GM21717 (cell line): ENCODE data around the gene ASXL1.

ENCODE experiments used
- ATAC-seq: cut with Tn5 transposase; IDR thresholded peaks from one replicate; pipeline ENCODE4 v1.9.1; 2021; ENCODE audit warnings: mild to moderate bottlenecking, moderate library complexity; ENCODE audit not compliant: unreplicated experiment

Gene ASXL1

GRCh38 chr20:32477594-32478512 lies 119.7 kb downstream of the ASXL1 start:
- no peak for ATAC-seq

- no peak for ATAC-seq
Measured at GRCh38 chr20:32478576-32478975, 120.4 kb downstream of the ASXL1 start.

GRCh38 chr20:32479012-32479411 lies 120.9 kb downstream of the ASXL1 start:
- no peak for ATAC-seq

GRCh38 chr20:32479697-32480171 lies 121.6 kb downstream of the ASXL1 start:
- no peak for ATAC-seq

GRCh38 chr20:32480371-32481241 lies 122.5 kb downstream of the ASXL1 start:
- no peak for ATAC-seq

GRCh38 chr20:32481311-32482142 lies 123.4 kb downstream of the ASXL1 start:
- no peak for ATAC-seq

GRCh38 chr20:32482143-32482441 lies 124.0 kb downstream of the ASXL1 start:
- no peak for ATAC-seq

GRCh38 chr20:32482442-32483261 lies 124.5 kb downstream of the ASXL1 start:
- no peak for ATAC-seq

GRCh38 chr20:32483351-32484224 lies 125.5 kb downstream of the ASXL1 start:
- no peak for ATAC-seq

- no peak for ATAC-seq
Measured at GRCh38 chr20:32484225-32484957, 126.3 kb downstream of the ASXL1 start.

GRCh38 chr20:32484958-32485769 lies 127.0 kb downstream of the ASXL1 start:
- no peak for ATAC-seq

GRCh38 chr20:32485770-32486478 lies 127.8 kb downstream of the ASXL1 start:
- ATAC-seq, result no peak

GRCh38 chr20:32487381-32487780 lies 129.2 kb downstream of the ASXL1 start:
- no peak for ATAC-seq

GRCh38 chr20:32488066-32488838 lies 130.1 kb downstream of the ASXL1 start:
- no peak for ATAC-seq
